Adipocyte (in vitro differentiated cells): ENCODE data around the gene LRRC1.

Experiments used
- DNase-seq: peaks from one replicate; pipeline ENCODE4 v3.0.0-alpha.2; 2015; ENCODE audit warnings: low read depth
- H3K27me3 ChIP-seq: replicated peaks from 2 replicates; pipeline ENCODE4 v1.7.0; 2013; ENCODE audit warnings: mild to moderate bottlenecking, low read length, moderate library complexity; ENCODE audit not compliant: control insufficient read depth, insufficient read depth
- H3K36me3 ChIP-seq: 2 replicates; pipeline ENCODE4 v1.7.0; 2013; ENCODE audit warnings: low read length, mild to moderate bottlenecking, moderate library complexity; ENCODE audit not compliant: control insufficient read depth, insufficient read depth, severe bottlenecking
- H3K4me1 ChIP-seq: 2 replicates; pipeline ENCODE4 v1.7.0; 2013; ENCODE audit warnings: mild to moderate bottlenecking, low read length, moderate library complexity; ENCODE audit not compliant: control insufficient read depth, insufficient read depth
- H3K4me3 ChIP-seq: 2 replicates; pipeline ENCODE4 v1.7.0; 2013; ENCODE audit warnings: mild to moderate bottlenecking, low read length, moderate library complexity
- H3K9ac ChIP-seq: 2 replicates; pipeline ENCODE4 v1.7.0; 2013; ENCODE audit warnings: mild to moderate bottlenecking, low read length, moderate library complexity
- H3K9me3 ChIP-seq: 2 replicates; pipeline ENCODE4 v1.7.0; 2013; ENCODE audit warnings: mild to moderate bottlenecking, low read length, moderate library complexity; ENCODE audit not compliant: control insufficient read depth

The LRRC1 gene

GRCh38 chr6:53866226-53866625, 71.4 kb downstream of the LRRC1 start:
- Histone ChIP-seq H3K36me3 (no peaks in the 10 kb centered on the region), H3K9me3 (no peaks in the 10 kb centered on the region), H3K4me1 (peaks cover 23% of the 10 kb centered on the region), H3K27me3 (no peaks in the 10 kb centered on the region), H3K4me3 (no peak overlapping the region), H3K9ac (no peak overlapping the region)
- no peak for DNase-seq

DNA sequence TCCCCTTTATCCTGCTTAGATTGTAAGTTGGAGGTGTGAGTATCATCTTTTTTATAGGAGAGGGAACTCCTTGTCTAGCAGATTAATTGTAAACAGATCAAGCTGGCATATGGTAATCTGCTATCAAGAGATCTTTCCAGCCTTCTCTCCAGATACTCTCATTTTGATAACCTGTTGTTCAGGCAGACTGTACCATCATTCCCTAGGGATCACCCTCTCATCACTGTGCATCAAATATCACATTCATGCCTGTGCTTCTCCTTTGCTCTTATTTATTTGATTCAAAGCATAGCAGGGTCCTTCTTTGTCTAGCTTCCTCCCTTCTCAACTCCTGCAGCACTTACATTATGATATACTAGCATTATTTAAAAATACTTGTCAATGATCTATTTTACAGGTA, 73.8 kb downstream of the LRRC1 start:
- peaks cover 6% of the 10 kb centered on the region for H3K9me3 ChIP-seq
- no peaks in the 10 kb centered on the region for H3K36me3 ChIP-seq
- no peaks in the 10 kb centered on the region for H3K27me3 ChIP-seq
- H3K4me3 ChIP-seq: no peak overlapping the region
- no peak overlapping the region for H3K9ac ChIP-seq
- DNase-seq: no peak
- no peaks in the 10 kb centered on the region for H3K4me1 ChIP-seq

GRCh38 chr6:53869964-53870363, 75.2 kb downstream of the LRRC1 start:
- Histone ChIP-seq H3K36me3 (no peaks in the 10 kb centered on the region), H3K4me3 (no peak overlapping the region), H3K9ac (no peak overlapping the region), H3K9me3 (peaks cover 6% of the 10 kb centered on the region), H3K4me1 (peaks cover 9% of the 10 kb centered on the region), H3K27me3 (no peaks in the 10 kb centered on the region)
- peak; percentile 7 for DNase-seq

DNA sequence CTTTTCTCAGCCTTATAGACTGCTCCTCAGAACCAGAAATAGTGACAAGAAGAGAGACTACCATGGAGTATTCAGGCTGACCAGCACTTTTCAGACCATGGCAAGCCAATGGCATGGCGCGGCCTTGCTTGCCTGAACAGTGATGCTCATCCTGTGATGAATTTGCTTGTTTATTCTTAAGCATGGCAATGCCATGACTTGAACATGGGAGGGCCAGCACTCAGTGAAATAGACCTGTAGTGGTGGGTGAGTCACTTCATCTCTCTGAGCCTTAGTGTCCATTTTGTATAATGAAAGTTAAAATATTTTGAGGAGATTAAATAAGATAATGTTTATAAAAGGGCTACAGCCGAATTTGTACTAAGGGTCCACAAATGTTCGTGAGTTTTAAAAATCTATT, 79.1 kb downstream of the LRRC1 start:
- Histone ChIP-seq H3K4me3 (no peak overlapping the region), H3K9ac (no peak overlapping the region), H3K4me1 (peaks cover 13% of the 10 kb centered on the region), H3K9me3 (peaks cover 6% of the 10 kb centered on the region), H3K36me3 (no peaks in the 10 kb centered on the region), H3K27me3 (no peaks in the 10 kb centered on the region)
- DNase-seq: no peak

DNA sequence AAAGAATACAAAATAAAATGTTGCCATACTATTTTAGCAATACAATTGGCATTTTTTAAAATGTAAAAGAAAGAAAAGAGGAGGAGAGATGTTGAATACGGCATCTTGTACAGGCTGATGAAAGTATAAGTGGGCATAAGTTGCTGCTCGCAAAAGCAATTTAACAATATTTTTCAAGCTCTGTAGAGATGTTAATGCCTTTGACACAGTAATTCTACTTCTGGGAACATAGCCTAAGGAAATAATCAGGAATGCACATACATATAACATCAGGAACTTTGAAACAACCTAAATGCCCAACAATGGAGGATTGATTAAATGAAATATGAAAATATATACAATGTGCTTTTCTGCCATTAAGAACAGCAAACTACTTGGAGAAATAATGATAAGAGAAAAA, 80.2 kb downstream of the LRRC1 start:
- H3K27me3 ChIP-seq: no peaks in the 10 kb centered on the region
- H3K4me3 ChIP-seq: no peak overlapping the region
- no peaks in the 10 kb centered on the region for H3K36me3 ChIP-seq
- peak; percentile 35 for DNase-seq
- peaks cover 6% of the 10 kb centered on the region for H3K9me3 ChIP-seq
- H3K9ac ChIP-seq: no peak overlapping the region
- peaks cover 13% of the 10 kb centered on the region for H3K4me1 ChIP-seq

- DNase-seq: no peak
- H3K4me1 ChIP-seq: peaks cover 13% of the 10 kb centered on the region
- no peaks in the 10 kb centered on the region for H3K27me3 ChIP-seq
- peaks cover 6% of the 10 kb centered on the region for H3K9me3 ChIP-seq
- H3K36me3 ChIP-seq: no peaks in the 10 kb centered on the region
- no peak overlapping the region for H3K4me3 ChIP-seq
- no peak overlapping the region for H3K9ac ChIP-seq
Measured at GRCh38 chr6:53877151-53877550, 82.3 kb downstream of the LRRC1 start.

GRCh38 chr6:53878808-53879207, 84.0 kb downstream of the LRRC1 start:
- no peak for DNase-seq
- Histone ChIP-seq H3K4me1 (peaks cover 12% of the 10 kb centered on the region), H3K9ac (no peak overlapping the region), H3K27me3 (no peaks in the 10 kb centered on the region), H3K9me3 (no peaks in the 10 kb centered on the region), H3K36me3 (no peaks in the 10 kb centered on the region), H3K4me3 (no peak overlapping the region)

GRCh38 chr6:53879608-53880007, 84.8 kb downstream of the LRRC1 start:
- no peaks in the 10 kb centered on the region for H3K36me3 ChIP-seq
- no peak overlapping the region for H3K4me3 ChIP-seq
- no peak for DNase-seq
- H3K27me3 ChIP-seq: no peaks in the 10 kb centered on the region
- H3K4me1 ChIP-seq: peaks cover 8% of the 10 kb centered on the region
- H3K9ac ChIP-seq: no peak overlapping the region
- H3K9me3 ChIP-seq: no peaks in the 10 kb centered on the region

DNA sequence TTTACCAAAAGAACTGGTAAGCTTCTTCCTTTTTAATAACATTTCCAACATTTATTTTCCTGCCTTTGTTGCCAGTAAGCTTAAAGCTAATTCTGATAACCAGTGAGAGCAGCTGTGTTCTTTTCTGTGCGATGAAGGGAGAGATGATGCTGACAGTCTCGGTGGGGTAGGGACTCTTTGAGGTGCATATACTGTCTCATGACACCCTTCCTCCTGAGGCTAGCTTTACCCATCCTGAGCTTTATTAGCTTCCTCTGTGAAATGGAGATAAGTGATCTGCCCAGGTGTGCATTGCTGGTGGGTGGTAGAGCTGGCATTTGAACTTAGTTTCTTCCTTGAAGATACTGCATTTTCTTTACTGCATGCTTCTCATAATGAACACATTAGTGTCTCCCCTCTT, 92.5 kb downstream of the LRRC1 start:
- Histone ChIP-seq H3K27me3 (no peaks in the 10 kb centered on the region), H3K4me1 (no peaks in the 10 kb centered on the region), H3K9ac (no peak overlapping the region), H3K4me3 (no peak overlapping the region), H3K9me3 (no peaks in the 10 kb centered on the region), H3K36me3 (no peaks in the 10 kb centered on the region)
- no peak for DNase-seq

- H3K27me3 ChIP-seq: no peaks in the 10 kb centered on the region
- no peaks in the 10 kb centered on the region for H3K4me1 ChIP-seq
- H3K4me3 ChIP-seq: no peak overlapping the region
- H3K36me3 ChIP-seq: no peaks in the 10 kb centered on the region
- peak; percentile 52 for DNase-seq
- H3K9ac ChIP-seq: no peak overlapping the region
- no peaks in the 10 kb centered on the region for H3K9me3 ChIP-seq
Measured at GRCh38 chr6:53888931-53889330, 94.1 kb downstream of the LRRC1 start.

DNA sequence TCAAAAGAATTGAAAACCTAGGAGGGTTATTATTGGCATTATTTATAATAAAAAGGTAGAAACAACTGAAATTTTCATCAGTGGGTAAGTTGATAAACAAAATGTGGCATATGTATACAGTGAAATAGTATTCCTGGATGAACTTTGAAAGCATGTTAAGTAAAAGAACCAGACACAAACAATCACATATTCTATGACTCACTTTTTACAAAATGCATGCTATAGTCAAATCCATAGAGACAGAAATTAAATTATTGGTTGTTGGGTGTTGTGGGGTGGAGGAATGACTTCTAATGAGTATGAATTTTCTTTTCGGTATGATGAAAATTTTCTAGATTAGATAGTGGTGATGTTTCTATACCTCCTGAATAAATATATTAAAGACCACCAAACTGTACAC, 94.6 kb downstream of the LRRC1 start:
- H3K27me3 ChIP-seq: no peaks in the 10 kb centered on the region
- peak; percentile 26 for DNase-seq

GRCh38 chr6:53892707-53893106, 97.9 kb downstream of the LRRC1 start:
- DNase-seq: no peak
- Histone ChIP-seq H3K4me1 (peaks cover 11% of the 10 kb centered on the region), H3K4me3 (no peak overlapping the region), H3K36me3 (no peaks in the 10 kb centered on the region), H3K27me3 (no peaks in the 10 kb centered on the region), H3K9me3 (no peaks in the 10 kb centered on the region), H3K9ac (no peak overlapping the region)

More for the DNA sequence above, 94.6 kb downstream of the LRRC1 start:
- Histone ChIP-seq H3K36me3 (no peaks in the 10 kb centered on the region), H3K9me3 (no peaks in the 10 kb centered on the region), H3K4me3 (no peak overlapping the region), H3K9ac (no peak overlapping the region), H3K4me1 (no peaks in the 10 kb centered on the region)
